WERI-Rb-1 (cell line): ENCODE results near the gene PSMD1.

ENCODE experiments used
- DNase-seq: peaks from one replicate; pipeline ENCODE4 v3.0.0-alpha.2; 2020
- H3K27ac ChIP-seq: fragments of 250-450 bp; sonication (Bioruptor Pico); 2 replicates; pipeline ENCODE4 v1.5.1; 2020; ENCODE audit warnings: mild to moderate bottlenecking, moderate library complexity
- H3K27me3 ChIP-seq: fragments of 250-450 bp; sonication (Bioruptor Pico); 2 replicates; pipeline ENCODE4 v1.5.1; 2021; ENCODE audit warnings: mild to moderate bottlenecking, low read depth, moderate library complexity; ENCODE audit not compliant: insufficient read depth, severe bottlenecking
- H3K36me3 ChIP-seq: fragments of 250-450 bp; sonication (Bioruptor Pico); 2 replicates; pipeline ENCODE4 v1.5.1; 2020; ENCODE audit warnings: mild to moderate bottlenecking, moderate library complexity
- H3K4me3 ChIP-seq: 2 replicates; pipeline ENCODE4 v1.5.1; 2011; ENCODE audit warnings: low read depth, mild to moderate bottlenecking, control low read depth, low read length
- H3K9me3 ChIP-seq: fragments of 250-450 bp; sonication (Bioruptor Pico); 2 replicates; pipeline ENCODE4 v1.5.1; 2021; ENCODE audit warnings: mild to moderate bottlenecking, moderate library complexity; ENCODE audit not compliant: severe bottlenecking
- CTCF ChIP-seq: IDR thresholded peaks from 2 replicates; pipeline ENCODE4 v1.5.1; 2011; ENCODE audit warnings: low read depth, mild to moderate bottlenecking, control low read depth, inconsistent platforms, low read length

The PSMD1 gene

GRCh38 chr2:231185050-231185725 lies 128.5 kb downstream of the PSMD1 start:
- Histone ChIP-seq H3K9me3 (no peaks in the 10 kb centered on the region), H3K36me3 (no peaks in the 10 kb centered on the region), H3K27me3 (no peaks in the 10 kb centered on the region), H3K27ac (no peak overlapping the region), H3K4me3 (no peak overlapping the region)
- DNase-seq: no peak
- TF ChIP-seq CTCF: no peak

- DNase-seq: no peak
- Histone ChIP-seq H3K4me3 (no peak overlapping the region), H3K36me3 (no peaks in the 10 kb centered on the region), H3K27ac (no peak overlapping the region), H3K27me3 (no peaks in the 10 kb centered on the region), H3K9me3 (no peaks in the 10 kb centered on the region)
- TF ChIP-seq CTCF: no peak
Observed at GRCh38 chr2:231185886-231186285, 129.2 kb downstream of the PSMD1 start.

GRCh38 chr2:231186325-231186724 lies 129.7 kb downstream of the PSMD1 start:
- no peak overlapping the region for H3K4me3 ChIP-seq
- DNase-seq: no peak
- no peak for TF ChIP-seq CTCF

GRCh38 chr2:231187736-231188505 lies 131.3 kb downstream of the PSMD1 start:
- Histone ChIP-seq H3K36me3 (no peaks in the 10 kb centered on the region), H3K27ac (no peak overlapping the region), H3K9me3 (no peaks in the 10 kb centered on the region), H3K27me3 (no peaks in the 10 kb centered on the region), H3K4me3 (no peak overlapping the region)
- no peak for DNase-seq
- no peak for TF ChIP-seq CTCF

More at GRCh38 chr2:231186325-231186724, 129.7 kb downstream of the PSMD1 start:
- Histone ChIP-seq H3K27ac (no peak overlapping the region), H3K9me3 (no peaks in the 10 kb centered on the region), H3K36me3 (no peaks in the 10 kb centered on the region), H3K27me3 (no peaks in the 10 kb centered on the region)

- Histone ChIP-seq H3K4me3 (no peak overlapping the region), H3K36me3 (no peaks in the 10 kb centered on the region), H3K9me3 (no peaks in the 10 kb centered on the region), H3K27me3 (no peaks in the 10 kb centered on the region), H3K27ac (no peak overlapping the region)
- no peak for TF ChIP-seq CTCF
- no peak for DNase-seq
Observed at GRCh38 chr2:231188506-231189170, 132.0 kb downstream of the PSMD1 start.
